HL-60 (cell line): ENCODE data around the gene PRDM12.

Source experiments
- DNase-seq, 2 experiments: peaks; one replicate each; pipeline ENCODE4 v3.0.0-alpha.2; 2010 to 2020; ENCODE audit warnings: low read depth in 1 of 2, low spot score in 1 of 2
- H3K27ac ChIP-seq: fragments of 250-450 bp; sonication (Bioruptor Pico); replicated peaks from 2 replicates; pipeline ENCODE4 v1.5.1; 2020; ENCODE audit warnings: mild to moderate bottlenecking, moderate library complexity
- H3K27me3 ChIP-seq: fragments of 250-450 bp; sonication (Bioruptor Pico); 2 replicates; pipeline ENCODE4 v1.5.1; 2021; ENCODE audit warnings: mild to moderate bottlenecking, moderate library complexity; ENCODE audit not compliant: insufficient read depth, poor library complexity, severe bottlenecking
- H3K4me3 ChIP-seq: replicated peaks from 2 replicates; pipeline ENCODE4 v1.5.1; 2011; ENCODE audit warnings: mild to moderate bottlenecking, control low read depth, low read length; ENCODE audit not compliant: insufficient read depth
- GABPA ChIP-seq: IDR thresholded peaks from 2 replicates; pipeline ENCODE4 v1.6.1; 2012; ENCODE audit warnings: low read depth
- POLR2AphosphoS5 ChIP-seq: IDR thresholded peaks from 2 replicates; pipeline ENCODE4 v1.6.1; 2012; ENCODE audit warnings: low read depth
- TF ChIP-seq, protein P1 (sequence below): IDR thresholded peaks from one replicate; pipeline ENCODE4 v1.5.1; 2011; ENCODE audit warnings: low read length, control low read depth, inconsistent platforms; ENCODE audit not compliant: insufficient read depth
- TF ChIP-seq, protein P2 (sequence below): IDR thresholded peaks from 2 replicates; pipeline ENCODE4 v1.6.1; 2012; ENCODE audit warnings: low read depth; ENCODE audit not compliant: insufficient replicate concordance

The PRDM12 gene

DNA sequence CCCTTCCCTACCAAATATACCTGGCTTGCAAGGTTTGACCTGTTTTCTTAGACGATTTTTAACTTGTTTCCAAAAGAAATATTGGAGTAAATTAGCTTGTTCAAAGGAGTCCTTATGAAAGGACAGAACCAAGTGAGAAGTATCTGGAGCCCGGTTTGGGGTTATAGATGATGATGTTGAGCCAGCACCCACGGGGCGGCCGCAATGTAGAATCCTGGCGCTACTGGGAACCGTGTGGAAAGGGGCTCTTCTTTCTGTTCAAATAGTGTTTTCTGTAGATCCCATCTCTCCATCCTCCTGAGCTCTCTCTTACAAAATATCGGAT lies 28.7 kb downstream of the PRDM12 start:
- no peaks in the 10 kb centered on the region for H3K27me3 ChIP-seq
- DNase-seq, result no peak
- H3K4me3 ChIP-seq, result peak overlapping the region; percentile 43
- TF ChIP-seq, protein P1, sequence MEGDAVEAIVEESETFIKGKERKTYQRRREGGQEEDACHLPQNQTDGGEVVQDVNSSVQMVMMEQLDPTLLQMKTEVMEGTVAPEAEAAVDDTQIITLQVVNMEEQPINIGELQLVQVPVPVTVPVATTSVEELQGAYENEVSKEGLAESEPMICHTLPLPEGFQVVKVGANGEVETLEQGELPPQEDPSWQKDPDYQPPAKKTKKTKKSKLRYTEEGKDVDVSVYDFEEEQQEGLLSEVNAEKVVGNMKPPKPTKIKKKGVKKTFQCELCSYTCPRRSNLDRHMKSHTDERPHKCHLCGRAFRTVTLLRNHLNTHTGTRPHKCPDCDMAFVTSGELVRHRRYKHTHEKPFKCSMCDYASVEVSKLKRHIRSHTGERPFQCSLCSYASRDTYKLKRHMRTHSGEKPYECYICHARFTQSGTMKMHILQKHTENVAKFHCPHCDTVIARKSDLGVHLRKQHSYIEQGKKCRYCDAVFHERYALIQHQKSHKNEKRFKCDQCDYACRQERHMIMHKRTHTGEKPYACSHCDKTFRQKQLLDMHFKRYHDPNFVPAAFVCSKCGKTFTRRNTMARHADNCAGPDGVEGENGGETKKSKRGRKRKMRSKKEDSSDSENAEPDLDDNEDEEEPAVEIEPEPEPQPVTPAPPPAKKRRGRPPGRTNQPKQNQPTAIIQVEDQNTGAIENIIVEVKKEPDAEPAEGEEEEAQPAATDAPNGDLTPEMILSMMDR, result no peak
- TF ChIP-seq GABPA (no peak), POLR2AphosphoS5 (no peak)
- peak overlapping the region; percentile 84 for H3K27ac ChIP-seq

DNA sequence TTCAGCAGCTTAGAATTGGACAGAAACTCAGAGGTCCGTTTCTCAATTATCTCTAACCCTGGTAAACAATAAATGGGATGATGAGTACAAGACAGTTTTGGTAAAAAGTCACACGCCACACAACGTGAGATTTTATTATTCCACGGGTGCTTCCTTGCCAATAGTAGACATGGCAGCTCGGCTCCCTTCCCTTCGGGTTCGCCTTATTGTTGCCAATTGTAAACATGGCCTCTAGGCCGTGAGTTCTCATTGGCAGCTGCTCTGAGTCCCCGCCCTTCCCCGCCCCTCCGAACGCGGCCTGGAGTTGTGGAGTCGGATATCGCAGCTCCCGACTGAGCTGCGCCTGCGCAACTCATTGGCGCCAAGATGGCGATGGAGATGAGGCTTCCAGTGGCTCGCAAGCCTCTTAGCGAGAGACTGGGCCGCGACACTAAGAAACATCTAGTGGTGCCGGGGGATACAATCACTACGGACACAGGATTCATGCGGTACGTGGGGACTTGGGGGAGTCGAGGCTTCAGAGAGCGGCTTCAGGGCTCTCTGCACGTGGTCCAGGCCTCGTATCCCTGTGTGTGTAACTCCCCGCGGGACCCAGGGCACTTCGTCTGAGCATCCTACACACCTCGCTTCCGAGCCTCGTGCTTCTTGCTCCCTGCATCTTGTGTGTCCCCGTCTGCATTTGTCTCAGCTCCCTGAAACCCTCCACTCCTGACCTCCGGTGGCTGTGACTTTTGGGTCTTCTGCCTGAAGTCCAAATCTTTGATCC lies 29.2 kb downstream of the PRDM12 start, which contains the start of gene EXOSC2:
Gene EXOSC2 (plus strand): TSS at position 355 of the 766 bp plus-strand sequence. CDS start 12 bp downstream, at position 367.
- no peaks in the 10 kb centered on the region for H3K27me3 ChIP-seq
- DNase-seq, result peak; percentile 95 to 99
- TF ChIP-seq POLR2AphosphoS5, result peak; percentile 95
- TF ChIP-seq, protein P2, sequence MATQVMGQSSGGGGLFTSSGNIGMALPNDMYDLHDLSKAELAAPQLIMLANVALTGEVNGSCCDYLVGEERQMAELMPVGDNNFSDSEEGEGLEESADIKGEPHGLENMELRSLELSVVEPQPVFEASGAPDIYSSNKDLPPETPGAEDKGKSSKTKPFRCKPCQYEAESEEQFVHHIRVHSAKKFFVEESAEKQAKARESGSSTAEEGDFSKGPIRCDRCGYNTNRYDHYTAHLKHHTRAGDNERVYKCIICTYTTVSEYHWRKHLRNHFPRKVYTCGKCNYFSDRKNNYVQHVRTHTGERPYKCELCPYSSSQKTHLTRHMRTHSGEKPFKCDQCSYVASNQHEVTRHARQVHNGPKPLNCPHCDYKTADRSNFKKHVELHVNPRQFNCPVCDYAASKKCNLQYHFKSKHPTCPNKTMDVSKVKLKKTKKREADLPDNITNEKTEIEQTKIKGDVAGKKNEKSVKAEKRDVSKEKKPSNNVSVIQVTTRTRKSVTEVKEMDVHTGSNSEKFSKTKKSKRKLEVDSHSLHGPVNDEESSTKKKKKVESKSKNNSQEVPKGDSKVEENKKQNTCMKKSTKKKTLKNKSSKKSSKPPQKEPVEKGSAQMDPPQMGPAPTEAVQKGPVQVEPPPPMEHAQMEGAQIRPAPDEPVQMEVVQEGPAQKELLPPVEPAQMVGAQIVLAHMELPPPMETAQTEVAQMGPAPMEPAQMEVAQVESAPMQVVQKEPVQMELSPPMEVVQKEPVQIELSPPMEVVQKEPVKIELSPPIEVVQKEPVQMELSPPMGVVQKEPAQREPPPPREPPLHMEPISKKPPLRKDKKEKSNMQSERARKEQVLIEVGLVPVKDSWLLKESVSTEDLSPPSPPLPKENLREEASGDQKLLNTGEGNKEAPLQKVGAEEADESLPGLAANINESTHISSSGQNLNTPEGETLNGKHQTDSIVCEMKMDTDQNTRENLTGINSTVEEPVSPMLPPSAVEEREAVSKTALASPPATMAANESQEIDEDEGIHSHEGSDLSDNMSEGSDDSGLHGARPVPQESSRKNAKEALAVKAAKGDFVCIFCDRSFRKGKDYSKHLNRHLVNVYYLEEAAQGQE, result peak; percentile 70
- TF ChIP-seq, protein P1, result no peak
- peak within 1 kb of the TSS; percentile 79 for H3K4me3 ChIP-seq
- peak within 1 kb of the TSS; percentile 84 for H3K27ac ChIP-seq

DNA sequence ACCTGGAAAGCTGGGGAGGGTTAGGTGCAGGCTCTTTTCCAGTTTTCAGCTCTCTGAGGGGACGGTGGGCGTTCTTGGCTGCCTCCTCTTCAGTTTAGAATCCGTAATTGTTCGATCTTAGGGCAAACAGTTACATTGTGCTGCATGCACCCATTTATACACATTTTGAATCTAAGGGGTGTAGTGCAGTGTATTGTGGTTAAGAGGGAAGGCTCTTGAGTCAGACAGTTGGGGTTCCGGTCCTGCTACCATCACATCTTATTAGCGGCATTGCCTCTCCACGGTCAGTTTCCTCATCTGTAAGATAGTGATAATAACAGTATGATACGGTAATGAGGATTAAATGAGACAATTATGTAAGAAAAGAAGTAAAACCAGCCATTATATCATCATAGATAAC lies 29.8 kb downstream of the PRDM12 start:
- DNase-seq, result peak in 1 of 2 experiments; percentile 39
- H3K27ac ChIP-seq, result peak overlapping the region; percentile 84

More for the DNA sequence above, 29.8 kb downstream of the PRDM12 start:
- TF ChIP-seq, protein P1, result no peak
- TF ChIP-seq POLR2AphosphoS5, result no peak
- TF ChIP-seq, protein P2, result no peak
- Histone ChIP-seq H3K4me3 (peak overlapping the region; percentile 79), H3K27me3 (no peaks in the 10 kb centered on the region)
